Coronary artery (tissue), 2 donors: ENCODE data around the gene CRYBG3.
"Not testable (repeated sequence)": the region's sequence is repeated elsewhere in the genome, so short reads cannot be mapped to it uniquely, and the experiment has no call there.

Source experiments
- DNase-seq: peaks from one replicate; pipeline ENCODE4 v3.0.0-alpha.2; 2017; ENCODE audit warnings: low spot score
- H3K27ac ChIP-seq, 2 donors: fragments of 200-600 bp; sonication (generic); one replicate each; pipeline ENCODE4 v1.5.1; 2016 to 2019
- H3K4me3 ChIP-seq: fragments of 200-600 bp; sonication (generic); 2 replicates; pipeline ENCODE4 v1.5.1; 2016; ENCODE audit warnings: mild to moderate bottlenecking, moderate library complexity
- TF ChIP-seq, protein P1 (sequence below): fragments of 200-600 bp; sonication (generic); IDR thresholded peaks from one replicate; pipeline ENCODE4 v1.5.1; 2019; ENCODE audit warnings: antibody characterized with exemption

The CRYBG3 gene

GRCh38 chr3:97823046-97824004 lies 1.5 kb downstream of the CRYBG3 start:
- no peak overlapping the region for H3K27ac ChIP-seq
- peak overlapping the region; percentile 83 for H3K4me3 ChIP-seq
- DNase-seq = no peak
- TF ChIP-seq, protein P1, sequence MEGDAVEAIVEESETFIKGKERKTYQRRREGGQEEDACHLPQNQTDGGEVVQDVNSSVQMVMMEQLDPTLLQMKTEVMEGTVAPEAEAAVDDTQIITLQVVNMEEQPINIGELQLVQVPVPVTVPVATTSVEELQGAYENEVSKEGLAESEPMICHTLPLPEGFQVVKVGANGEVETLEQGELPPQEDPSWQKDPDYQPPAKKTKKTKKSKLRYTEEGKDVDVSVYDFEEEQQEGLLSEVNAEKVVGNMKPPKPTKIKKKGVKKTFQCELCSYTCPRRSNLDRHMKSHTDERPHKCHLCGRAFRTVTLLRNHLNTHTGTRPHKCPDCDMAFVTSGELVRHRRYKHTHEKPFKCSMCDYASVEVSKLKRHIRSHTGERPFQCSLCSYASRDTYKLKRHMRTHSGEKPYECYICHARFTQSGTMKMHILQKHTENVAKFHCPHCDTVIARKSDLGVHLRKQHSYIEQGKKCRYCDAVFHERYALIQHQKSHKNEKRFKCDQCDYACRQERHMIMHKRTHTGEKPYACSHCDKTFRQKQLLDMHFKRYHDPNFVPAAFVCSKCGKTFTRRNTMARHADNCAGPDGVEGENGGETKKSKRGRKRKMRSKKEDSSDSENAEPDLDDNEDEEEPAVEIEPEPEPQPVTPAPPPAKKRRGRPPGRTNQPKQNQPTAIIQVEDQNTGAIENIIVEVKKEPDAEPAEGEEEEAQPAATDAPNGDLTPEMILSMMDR = no peak

GRCh38 chr3:97825101-97825500 lies 3.3 kb downstream of the CRYBG3 start:
- TF ChIP-seq, protein P1 = no peak
- Histone ChIP-seq H3K27ac (no peak overlapping the region), H3K4me3 (no peak overlapping the region)
- DNase-seq = no peak

DNA sequence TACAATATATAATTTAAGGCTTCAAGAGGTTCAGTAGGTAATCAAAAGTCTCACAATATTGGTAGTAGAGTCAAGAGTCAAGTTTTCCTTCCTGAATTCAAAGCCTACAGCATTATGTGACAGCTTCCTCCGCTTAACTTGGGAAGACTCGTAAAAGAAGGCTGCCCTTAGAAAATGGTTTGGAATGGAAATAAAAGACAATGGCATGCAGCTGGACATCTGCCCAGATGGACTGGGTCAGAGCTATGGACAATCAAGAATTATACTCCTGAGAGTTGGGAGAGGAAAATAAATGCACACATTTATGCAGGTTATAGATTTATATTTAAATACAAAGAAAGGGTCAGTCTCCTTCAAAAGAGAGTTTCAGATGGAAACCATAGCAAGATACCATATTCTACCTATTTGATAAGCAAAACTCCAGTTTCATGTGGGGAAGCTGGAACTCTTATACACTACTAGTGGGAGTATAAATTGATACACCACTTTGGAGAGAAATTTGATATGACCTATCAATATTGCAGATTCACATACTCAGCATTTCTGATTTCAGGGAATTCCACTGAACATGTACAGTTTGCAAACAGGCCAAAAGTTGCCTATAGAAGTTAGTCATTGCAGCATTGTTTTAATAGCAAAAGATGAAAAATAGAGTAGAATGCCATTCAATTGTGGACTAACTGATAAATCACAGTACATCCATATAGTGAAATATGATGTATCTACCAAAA lies 6.1 kb downstream of the CRYBG3 start:
- no peak for DNase-seq
- TF ChIP-seq, protein P1 = no peak
- no peak overlapping the region for H3K27ac ChIP-seq
- no peak overlapping the region for H3K4me3 ChIP-seq

DNA sequence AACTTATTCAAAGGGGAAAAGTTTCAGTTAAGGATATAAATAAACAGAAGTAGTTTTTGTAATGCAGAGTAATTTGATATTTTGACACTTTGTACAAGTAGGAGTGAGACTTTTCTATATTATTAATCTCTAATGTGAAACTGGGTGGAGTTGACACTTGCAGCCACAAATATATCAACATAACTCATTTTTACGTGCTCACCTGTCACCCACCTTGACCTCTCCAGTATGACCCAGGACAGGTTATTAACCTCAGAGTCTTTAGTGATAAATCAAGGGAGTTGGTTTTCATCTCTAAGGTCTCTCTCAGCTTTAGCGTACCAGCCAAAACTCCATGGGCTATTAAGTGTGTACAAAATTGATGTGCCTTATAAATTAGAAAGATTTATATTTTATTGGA lies 7.4 kb downstream of the CRYBG3 start:
- TF ChIP-seq, protein P1 = no peak
- H3K4me3 ChIP-seq = no peak overlapping the region
- DNase-seq = no peak
- H3K27ac ChIP-seq = no peak overlapping the region

DNA sequence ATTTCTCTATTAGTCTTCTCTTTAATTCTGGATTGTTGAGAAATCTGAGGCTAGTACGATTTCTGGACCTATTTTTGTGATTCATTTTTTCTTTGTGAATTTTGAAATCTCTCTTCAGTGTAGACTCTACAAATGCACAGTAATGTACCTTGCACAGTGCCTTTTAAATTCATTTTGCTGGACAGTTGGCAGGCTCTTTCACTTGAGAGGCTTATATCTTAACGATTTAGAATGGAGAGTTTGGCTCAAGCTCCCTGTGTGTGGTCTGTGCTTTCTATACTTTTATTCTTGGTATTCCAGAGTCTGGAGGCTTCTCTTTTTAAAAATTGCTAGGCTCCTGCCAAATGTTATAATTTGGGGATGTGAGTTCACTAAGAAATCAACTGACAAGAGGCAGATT lies 8.8 kb downstream of the CRYBG3 start:
- H3K27ac ChIP-seq = no peak overlapping the region
- H3K4me3 ChIP-seq = no peak overlapping the region
- DNase-seq = no peak
- TF ChIP-seq, protein P1 = no peak

DNA sequence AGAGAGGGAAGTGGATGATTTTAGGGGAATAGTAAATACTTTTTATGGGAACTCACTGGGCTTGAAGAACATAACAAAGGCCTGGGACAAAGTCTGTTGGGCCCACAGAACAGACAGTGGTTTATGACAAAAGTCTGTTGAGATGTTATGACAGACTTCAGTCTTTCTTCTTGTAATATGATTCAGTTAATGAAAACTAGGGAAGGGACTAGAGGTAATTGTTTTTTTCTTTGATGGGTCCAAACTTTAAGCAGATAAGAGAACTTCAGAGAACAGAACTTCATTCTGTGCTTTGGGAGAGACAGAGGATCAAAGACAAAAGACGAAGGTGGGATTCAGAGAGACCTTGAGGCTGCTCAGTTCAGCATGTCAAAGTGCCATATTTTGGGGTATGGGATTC lies 9.3 kb downstream of the CRYBG3 start:
- TF ChIP-seq, protein P1 = no peak
- Histone ChIP-seq H3K27ac (no peak overlapping the region), H3K4me3 (no peak overlapping the region)
- no peak for DNase-seq

DNA sequence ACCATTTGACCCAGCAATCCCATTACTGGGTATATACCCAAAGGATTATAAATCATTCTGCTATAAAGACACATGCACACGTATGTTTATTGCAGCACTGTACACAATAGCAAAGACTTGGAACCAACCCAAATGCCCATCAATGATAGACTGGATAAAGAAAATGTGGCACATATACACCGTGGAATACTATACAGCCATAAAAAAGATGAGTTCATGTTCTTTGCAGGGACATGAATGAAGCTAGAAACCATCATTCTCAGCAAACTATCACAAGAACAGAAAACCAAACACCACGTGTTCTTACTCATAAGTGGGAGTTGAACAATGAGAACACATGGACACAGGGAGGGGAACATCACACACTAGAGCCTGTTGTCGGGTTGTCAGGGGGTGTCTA lies 11.4 kb downstream of the CRYBG3 start:
- not testable (repeated sequence) for H3K4me3 ChIP-seq, H3K27ac ChIP-seq, DNase-seq
